GM23338 (cell line): ENCODE results near the gene ACCSL. TPM values are rescaled to one million over a fixed set of nuclear protein-coding genes. Genes with fewer than 3 reads are reported as not detected.

Source experiments
- ATAC-seq: fragments of 200-7000 bp; cut with Tn5 transposase; 3 replicates; pipeline ENCODE4 v1.9.1; 2020
- DNase-seq: peaks from one replicate; pipeline ENCODE4 v3.0.0-alpha.2; 2015; ENCODE audit warnings: low spot score
- H2AFZ ChIP-seq: fragments of 200-600 bp; sonication (generic); 2 replicates; pipeline ENCODE4 v1.8.0; 2016; ENCODE audit warnings: antibody characterized with exemption, mild to moderate bottlenecking, moderate library complexity
- H3F3A ChIP-seq: fragments of 200-600 bp; sonication (generic); replicated peaks from 2 replicates; pipeline ENCODE4 v1.8.0; 2017; ENCODE audit warnings: antibody characterized with exemption, mixed run types, low read depth
- H3K27ac ChIP-seq: fragments of 200-600 bp; sonication (generic); 2 replicates; pipeline ENCODE4 v1.6.1; 2016; ENCODE audit warnings: low read depth
- H3K27me3 ChIP-seq: fragments of 200-600 bp; sonication (generic); 2 replicates; pipeline ENCODE4 v1.8.0; 2016; ENCODE audit warnings: mild to moderate bottlenecking, mixed run types, moderate library complexity; ENCODE audit not compliant: insufficient read depth
- H3K36me3 ChIP-seq: fragments of 200-600 bp; sonication (generic); 2 replicates; pipeline ENCODE4 v1.8.0; 2016; ENCODE audit warnings: mild to moderate bottlenecking; ENCODE audit not compliant: insufficient read depth
- H3K4me1 ChIP-seq: fragments of 200-600 bp; sonication (generic); 2 replicates; pipeline ENCODE4 v1.8.0; 2016; ENCODE audit warnings: mild to moderate bottlenecking, moderate library complexity; ENCODE audit not compliant: insufficient read depth
- H3K4me2 ChIP-seq: fragments of 200-600 bp; sonication (generic); 2 replicates; pipeline ENCODE4 v1.7.1; 2017; ENCODE audit warnings: mixed run types
- H3K4me3 ChIP-seq: fragments of 200-600 bp; sonication (generic); 2 replicates; pipeline ENCODE4 v1.6.1; 2016; ENCODE audit warnings: mixed run types
- H3K79me2 ChIP-seq: fragments of 200-600 bp; sonication (generic); replicated peaks from 2 replicates; pipeline ENCODE4 v1.8.0; 2017; ENCODE audit warnings: mild to moderate bottlenecking; ENCODE audit not compliant: insufficient read depth
- H3K9me2 ChIP-seq: fragments of 200-600 bp; sonication (generic); 2 replicates; pipeline ENCODE4 v1.8.0; 2017; ENCODE audit not compliant: insufficient read depth
- H4K20me1 ChIP-seq: fragments of 200-600 bp; sonication (generic); replicated peaks from 2 replicates; pipeline ENCODE4 v1.8.0; 2017; ENCODE audit warnings: mild to moderate bottlenecking; ENCODE audit not compliant: insufficient read depth
- H3K27ac Mint-ChIP-seq: 2 replicates; pipeline ENCODE4 v1.8.0; 2020; ENCODE audit warnings: inconsistent platforms, mild to moderate bottlenecking, moderate library complexity, mixed read lengths
- H3K27me3 Mint-ChIP-seq: 3 replicates; pipeline ENCODE4 v1.8.0; 2022; ENCODE audit warnings: low read depth, mild to moderate bottlenecking, moderate library complexity, mixed read lengths, inconsistent platforms; ENCODE audit not compliant: insufficient read depth, poor library complexity
- H3K36me3 Mint-ChIP-seq: 3 replicates; pipeline ENCODE4 v1.8.0; 2021; ENCODE audit warnings: low read depth, mild to moderate bottlenecking, inconsistent platforms, moderate library complexity, mixed read lengths
- H3K4me1 Mint-ChIP-seq: 3 replicates; pipeline ENCODE4 v1.8.0; 2020; ENCODE audit warnings: mild to moderate bottlenecking, inconsistent platforms, mixed read lengths
- H3K4me3 Mint-ChIP-seq: 3 replicates; pipeline ENCODE4 v1.8.0; 2021; ENCODE audit warnings: moderate library complexity, mild to moderate bottlenecking, inconsistent platforms, mixed read lengths
- H3K9me3 Mint-ChIP-seq: 3 replicates; pipeline ENCODE4 v1.8.0; 2020; ENCODE audit warnings: moderate library complexity, mild to moderate bottlenecking, inconsistent platforms, mixed read lengths
- CREB1 ChIP-seq: fragments of 250-450 bp; sonication (Bioruptor Pico); IDR thresholded peaks from 2 replicates; pipeline ENCODE4 v1.5.0; 2020; ENCODE audit warnings: low read depth, mild to moderate bottlenecking, moderate library complexity
- EZH2 ChIP-seq: fragments of 200-600 bp; sonication (generic); IDR thresholded peaks from one replicate; pipeline ENCODE4 v1.8.0; 2017; ENCODE audit warnings: antibody characterized with exemption, mild to moderate bottlenecking, low read depth; ENCODE audit not compliant: unreplicated experiment
- JUNB ChIP-seq: IDR thresholded peaks from one replicate; pipeline ENCODE4 v1.6.1; 2016; ENCODE audit warnings: antibody characterized with exemption; ENCODE audit not compliant: unreplicated experiment
- POLR2AphosphoS5 ChIP-seq: IDR thresholded peaks from 2 replicates; pipeline ENCODE4 v1.6.1; 2016; ENCODE audit warnings: antibody characterized with exemption, low read depth
- STAT1 ChIP-seq: IDR thresholded peaks from one replicate; pipeline ENCODE4 v1.6.1; 2016; ENCODE audit warnings: antibody characterized with exemption; ENCODE audit not compliant: unreplicated experiment
- ZNF331 ChIP-seq: fragments of 250-450 bp; sonication (Bioruptor Pico); IDR thresholded peaks from 2 replicates; pipeline ENCODE4 v1.5.0; 2020; ENCODE audit warnings: low read depth, mild to moderate bottlenecking, moderate library complexity
- ZNF462 ChIP-seq: fragments of 250-450 bp; sonication (Bioruptor Pico); IDR thresholded peaks from 2 replicates; pipeline ENCODE4 v1.5.0; 2020; ENCODE audit warnings: mild to moderate bottlenecking, moderate library complexity
- polyA plus RNA-seq: library from polyadenylated mRNA; unstranded; fragments of >200 nt; fragmentation: Nextera tagmentation; extraction: Ambion mirVana; gene quantifications from 2 replicates; pipeline ENCODE4 v1.2.1, GENCODE V29; 2016
- total RNA-seq: library from RNA; depleted of rRNA; stranded (reverse); fragments of >200 nt; shearing (Covaris generic); gene quantifications from 2 replicates; pipeline ENCODE4 v1.2.3, GENCODE V29; 2014

Gene ACCSL
- total and polyA plus RNA-seq, 2 experiments from 2014 or later: not detected

DNA sequence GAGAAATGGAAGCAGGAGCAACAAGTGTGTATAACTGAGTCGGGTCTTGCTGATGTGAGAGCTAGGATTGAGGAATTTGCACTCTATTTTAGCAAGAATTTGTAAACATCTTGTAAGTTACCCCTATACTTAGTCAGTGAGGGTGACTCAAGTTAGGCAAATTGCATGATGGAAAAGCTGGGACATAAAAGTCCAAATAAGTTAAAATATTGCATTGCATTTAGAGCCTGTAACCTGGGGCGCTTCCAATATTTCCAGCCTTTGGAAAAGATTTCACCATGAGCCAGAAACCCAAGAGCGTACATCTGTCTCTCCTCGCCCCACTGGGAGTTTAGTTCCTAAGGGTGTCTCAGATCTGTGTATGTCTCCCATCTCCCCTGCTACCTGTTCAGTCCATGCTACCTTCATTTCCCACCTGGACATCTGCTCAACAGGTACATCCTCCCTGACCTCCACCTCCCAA is 37.0 kb upstream of the ACCSL start (continued):
- TF ChIP-seq STAT1: no peak
- TF ChIP-seq EZH2: no peak
- TF ChIP-seq ZNF462: no peak
- TF ChIP-seq ZNF331 (CRISPR knock-in tag): no peak
- no peak for TF ChIP-seq CREB1 (CRISPR knock-in tag)
- TF ChIP-seq POLR2AphosphoS5: no peak

DNA sequence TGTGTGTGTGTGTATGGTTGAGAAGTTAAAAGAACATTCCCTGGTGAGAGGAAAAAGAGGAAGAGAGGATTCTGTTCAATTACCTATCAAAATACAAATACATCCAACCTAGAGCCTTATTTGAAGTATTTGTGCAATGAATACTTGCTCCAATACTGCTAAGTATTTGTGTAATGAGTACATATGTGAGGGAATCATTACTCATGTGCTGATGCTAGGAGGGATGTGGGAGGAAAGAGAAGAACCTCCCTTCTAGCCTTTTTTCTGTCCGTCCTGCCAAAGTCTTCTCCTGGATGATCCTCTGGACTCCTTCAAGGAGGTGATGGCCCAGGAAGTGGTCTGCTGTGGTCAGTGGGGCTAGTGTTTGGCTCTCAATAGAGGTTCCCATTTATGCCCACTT is 36.0 kb upstream of the ACCSL start:
- Histone ChIP-seq H3K4me2 (no peak overlapping the region), H2AFZ (no peak overlapping the region), H3K36me3 (no peaks in the 10 kb centered on the region), H3K79me2 (no peaks in the 10 kb centered on the region), H4K20me1 (no peaks in the 10 kb centered on the region), H3K4me3 (no peak overlapping the region), H3K27ac (no peak overlapping the region), H3K9me2 (no peaks in the 10 kb centered on the region), H3K27me3 (no peaks in the 10 kb centered on the region), H3F3A (no peaks in the 10 kb centered on the region), H3K4me1 (no peaks in the 10 kb centered on the region)
- Mint-ChIP-seq H3K9me3 (no peaks in the 10 kb centered on the region), H3K4me1 (no peaks in the 10 kb centered on the region; the same call in 2 of the 3 replicates), H3K27ac (no peak overlapping the region), H3K27me3 (peaks cover 7% of the 10 kb centered on the region), H3K36me3 (no peaks in the 10 kb centered on the region), H3K4me3 (no peak overlapping the region)
- DNase-seq (no peak), ATAC-seq (no peak)
- TF ChIP-seq ZNF331 (CRISPR knock-in tag) (no peak), ZNF462 (no peak), CREB1 (CRISPR knock-in tag) (no peak), EZH2 (no peak), JUNB (no peak)
